Left ventricle myocardium inferior (tissue), 1 donor: ENCODE data around the gene ROCK2. TPM values are rescaled to one million over a fixed set of nuclear protein-coding genes. Genes with fewer than 3 reads are reported as not detected.
A peak's percentile ranks its signal among the peaks of the same experiment; 100 is the strongest.

Experiments
- DNase-seq: peaks from one replicate; pipeline ENCODE4 v3.0.0-alpha.2; 2020
- H3K27ac ChIP-seq: fragments of 200-600 bp; replicated peaks from 2 replicates; pipeline ENCODE4 v1.8.0; 2021
- H3K27me3 ChIP-seq: fragments of 200-600 bp; 2 replicates; pipeline ENCODE4 v1.8.0; 2021; ENCODE audit warnings: low read depth
- H3K36me3 ChIP-seq: fragments of 200-600 bp; 2 replicates; pipeline ENCODE4 v1.8.0; 2021
- H3K4me1 ChIP-seq: fragments of 200-600 bp; 2 replicates; pipeline ENCODE4 v1.8.0; 2021
- H3K4me3 ChIP-seq: fragments of 200-600 bp; 2 replicates; pipeline ENCODE4 v1.8.0; 2021; ENCODE audit warnings: mild to moderate bottlenecking, moderate library complexity
- H3K9me3 ChIP-seq: fragments of 200-600 bp; replicated peaks from 2 replicates; pipeline ENCODE4 v1.8.0; 2021
- CTCF ChIP-seq: fragments of 200-600 bp; IDR thresholded peaks from 2 replicates; pipeline ENCODE4 v1.8.0; 2021; ENCODE audit warnings: antibody characterized with exemption, mild to moderate bottlenecking, borderline replicate concordance
- intact Hi-C: fragments of 100-400 bp; cut with micrococcal nuclease; formaldehyde crosslinking; loops from one replicate; pipeline ENCODE4 v1.11.0; 2022
- long read RNA-seq: library from polyadenylated mRNA; unstranded; transcript quantifications from one replicate; pipeline ENCODE4 v2.0.0, GENCODE V29; 2021
- total RNA-seq: library from RNA; stranded (reverse); fragmentation: NEBNext Ultra II Directional; extraction: Animal tissue kit (Norgen Biotek cat#: 25700); gene quantifications from one replicate; pipeline ENCODE4 v1.2.1, GENCODE V29; 2021
- donor health status: DM: no; HTN: yes; CAD: no; lungs with severe emphysema.

ROCK2 gene
- 30.2 TPM for total RNA-seq
- long read RNA-seq, full-length matches to known transcripts = 8 of 19 reads
- long read RNA-seq, partial matches to known transcripts = 7 of 19 reads
- long read RNA-seq, other reads (novel, unspliced or antisense) = 4 of 19 reads

GRCh38 chr2:11344342-11344955, at the start of gene ROCK2:
ROCK2 (minus strand) TSS chr2:11344636; CDS start chr2:11344136, 500 bp downstream.
- intact Hi-C loops = loop anchor here (5.0 to 10.0 kb wide), 3 partner anchors 50 to 107 kb away; no protein-coding TSS in a partner anchor

GRCh38 chr2:11393711-11394236, 49.3 kb upstream of the ROCK2 start:
- no peak for DNase-seq
- no peak for TF ChIP-seq CTCF
- no peaks in the 10 kb centered on the region for H3K9me3 ChIP-seq
- H3K27me3 ChIP-seq = no peaks in the 10 kb centered on the region
- H3K36me3 ChIP-seq = no peaks in the 10 kb centered on the region
- H3K4me1 ChIP-seq = peaks cover 59% of the 10 kb centered on the region
- intact Hi-C loops = no loop called here
- H3K27ac ChIP-seq = peak overlapping the region; percentile 72
- peak overlapping the region; percentile 19 for H3K4me3 ChIP-seq

More at GRCh38 chr2:11344342-11344955, at the start of gene ROCK2:
- Histone ChIP-seq H3K27me3 (no peaks in the 10 kb centered on the region), H3K4me1 (peaks cover 66% of the 10 kb centered on the region), H3K9me3 (no peaks in the 10 kb centered on the region), H3K27ac (peak within 1 kb of the TSS; percentile 100), H3K36me3 (no peaks in the 10 kb centered on the region), H3K4me3 (peak within 1 kb of the TSS; percentile 98)
- peak; percentile 91 for DNase-seq
- TF ChIP-seq CTCF = no peak

- Histone ChIP-seq H3K27ac (peak overlapping the region; percentile 55), H3K9me3 (no peaks in the 10 kb centered on the region), H3K27me3 (no peaks in the 10 kb centered on the region), H3K4me3 (no peak overlapping the region), H3K4me1 (peaks cover 43% of the 10 kb centered on the region), H3K36me3 (no peaks in the 10 kb centered on the region)
- TF ChIP-seq CTCF = no peak
- no peak for DNase-seq
- intact Hi-C loops = no loop called here
Observed at GRCh38 chr2:11391942-11392266, 47.5 kb upstream of the ROCK2 start.

- TF ChIP-seq CTCF = no peak
- intact Hi-C loops = no loop called here
- Histone ChIP-seq H3K4me3 (no peak overlapping the region), H3K9me3 (no peaks in the 10 kb centered on the region), H3K27ac (no peak overlapping the region), H3K36me3 (no peaks in the 10 kb centered on the region), H3K4me1 (peaks cover 41% of the 10 kb centered on the region), H3K27me3 (no peaks in the 10 kb centered on the region)
- DNase-seq = no peak
Observed at GRCh38 chr2:11390399-11390658, 45.9 kb upstream of the ROCK2 start.

- DNase-seq = no peak
- intact Hi-C loops = no loop called here
- no peak for TF ChIP-seq CTCF
- Histone ChIP-seq H3K36me3 (no peaks in the 10 kb centered on the region), H3K9me3 (no peaks in the 10 kb centered on the region), H3K27ac (no peak overlapping the region), H3K4me3 (no peak overlapping the region), H3K27me3 (no peaks in the 10 kb centered on the region), H3K4me1 (peaks cover 41% of the 10 kb centered on the region)
Observed at GRCh38 chr2:11389551-11390398, 45.3 kb upstream of the ROCK2 start.
